GM18951 (cell line): ENCODE measurements around the gene HPSE2.

Experiments
- POLR2A ChIP-seq: IDR thresholded peaks from 4 replicates; pipeline ENCODE4 v1.6.1; 2011; ENCODE audit warnings: mild to moderate bottlenecking; ENCODE audit not compliant: insufficient read length, insufficient read depth; ENCODE audit errors: extremely low read depth
- in situ Hi-C: fragments of 300-500 bp; cut with MboI; formaldehyde crosslinking; loops from one replicate; pipeline ENCODE4 v1.12.0; 2022; ENCODE audit warnings: low sequenced_read_pairs, mixed read lengths, inconsistent platforms; ENCODE audit not compliant: unreplicated experiment

The HPSE2 gene

GRCh38 chr10:98415731-98416119 lies 819.9 kb downstream of the HPSE2 start:
- in situ Hi-C loops = no loop called here
- TF ChIP-seq POLR2A = no peak

GRCh38 chr10:98414932-98415730 lies 820.5 kb downstream of the HPSE2 start, which contains the start of gene PYROXD2:
Gene PYROXD2 (minus strand): TSS chr10:98415182. CDS start chr10:98415135, 47 bp downstream.
- in situ Hi-C loops = no loop called here

GRCh38 chr10:98414578-98414931 lies 821.1 kb downstream of the HPSE2 start:
- no peak for TF ChIP-seq POLR2A
- in situ Hi-C loops = no loop called here

More at GRCh38 chr10:98414932-98415730, 820.5 kb downstream of the HPSE2 start, which contains the start of gene PYROXD2:
- peak; percentile 36 for TF ChIP-seq POLR2A

- in situ Hi-C loops = no loop called here
- TF ChIP-seq POLR2A = no peak
Observed at GRCh38 chr10:98411768-98412167, 823.9 kb downstream of the HPSE2 start.

- no peak for TF ChIP-seq POLR2A
- in situ Hi-C loops = no loop called here
Observed at GRCh38 chr10:98411166-98411565, 824.5 kb downstream of the HPSE2 start.

- no peak for TF ChIP-seq POLR2A
- in situ Hi-C loops = no loop called here
Observed at GRCh38 chr10:98410759-98411158, 824.9 kb downstream of the HPSE2 start.

- in situ Hi-C loops = no loop called here
- TF ChIP-seq POLR2A = no peak
Observed at GRCh38 chr10:98410135-98410743, 825.4 kb downstream of the HPSE2 start.

- in situ Hi-C loops = no loop called here
- TF ChIP-seq POLR2A = no peak
Observed at GRCh38 chr10:98408799-98409198, 826.9 kb downstream of the HPSE2 start.

GRCh38 chr10:98407744-98408241 lies 827.9 kb downstream of the HPSE2 start:
- in situ Hi-C loops = no loop called here
- no peak for TF ChIP-seq POLR2A
